CD4-positive, alpha-beta T cell (primary cell): ENCODE results near the gene LEFTY1. TPM values are rescaled to one million over a fixed set of nuclear protein-coding genes. Genes with fewer than 3 reads are reported as not detected.

Source experiments
- ATAC-seq: fragments of 200-7000 bp; cut with Tn5 transposase; one replicate; pipeline ENCODE4 v1.10.0; 2022; ENCODE audit warnings: mild to moderate bottlenecking; ENCODE audit not compliant: poor library complexity
- CTCF ChIA-PET: fragments of 350-600 bp; sonication (Branson Sonifier 250); formaldehyde crosslinking; loops from one replicate; lab custom pipeline; 2021; ENCODE audit warnings: antibody characterized with exemption, inconsistent platforms; lab: Charles Lee
- POLR2A ChIA-PET: fragments of 350-600 bp; sonication (Branson Sonifier 250); formaldehyde crosslinking; loops from one replicate; lab custom pipeline; 2021; ENCODE audit warnings: antibody characterized with exemption, inconsistent platforms; lab: Charles Lee
- DNase-seq, 14 experiments: peaks; one replicate each; pipeline ENCODE4 v3.0.0-alpha.2; 2013 to 2020; ENCODE audit warnings: mixed read lengths in 2 of 14
- H3K27ac ChIP-seq, 2 donors: one replicate each; pipeline versions ENCODE4 v1.5.1 to v1.7.0; 2013; ENCODE audit warnings: low read length in 2 of 2, low read depth in 1 of 2, mild to moderate bottlenecking in 1 of 2
- H3K27me3 ChIP-seq, 2 experiments: 1 replicate in 1 of 2; 2 replicates in 1 of 2; pipeline versions ENCODE4 v1.6.1 to v1.7.0; 2013; ENCODE audit warnings: low read length in 2 of 2, control low read depth in 1 of 2, mild to moderate bottlenecking in 1 of 2, moderate library complexity in 1 of 2; ENCODE audit not compliant: insufficient read depth in 2 of 2, control insufficient read depth in 1 of 2
- H3K36me3 ChIP-seq: one replicate; pipeline ENCODE4 v1.6.1; 2013; ENCODE audit warnings: low read length, control low read depth; ENCODE audit not compliant: insufficient read depth
- H3K4me1 ChIP-seq: one replicate; pipeline ENCODE4 v1.6.1; 2013; ENCODE audit warnings: low read length, control low read depth; ENCODE audit not compliant: insufficient read depth
- H3K4me3 ChIP-seq: one replicate; pipeline ENCODE4 v1.5.1; 2013; ENCODE audit warnings: mild to moderate bottlenecking, low read length, moderate library complexity
- H3K9me3 ChIP-seq, 2 experiments: 1 replicate in 1 of 2; 2 replicates in 1 of 2; pipeline versions ENCODE4 v1.6.1 to v1.7.0; 2013; ENCODE audit warnings: low read length in 2 of 2, mild to moderate bottlenecking in 2 of 2, control low read depth in 1 of 2, moderate library complexity in 1 of 2; ENCODE audit not compliant: control insufficient read depth in 1 of 2, insufficient read depth in 1 of 2
- H3K27ac Mint-ChIP-seq: one replicate; pipeline ENCODE4 v1.8.0; 2020; ENCODE audit warnings: mixed read lengths
- H3K27me3 Mint-ChIP-seq: one replicate; pipeline ENCODE4 v1.8.0; 2021; ENCODE audit warnings: mixed read lengths
- H3K36me3 Mint-ChIP-seq: one replicate; pipeline ENCODE4 v1.8.0; 2021; ENCODE audit warnings: low read depth, mixed read lengths
- H3K4me1 Mint-ChIP-seq: one replicate; pipeline ENCODE4 v1.8.0; 2021; ENCODE audit warnings: low read depth, mixed read lengths
- H3K4me3 Mint-ChIP-seq: one replicate; pipeline ENCODE4 v1.8.0; 2020; ENCODE audit warnings: mild to moderate bottlenecking, mixed read lengths
- H3K9me3 Mint-ChIP-seq: one replicate; pipeline ENCODE4 v1.8.0; 2020; ENCODE audit warnings: mixed read lengths
- intact Hi-C, 2 experiments: fragments of 100-400 bp; cut with DNase I in 1 of 2; cut with micrococcal nuclease in 1 of 2; formaldehyde crosslinking; loops; one replicate each; pipeline versions ENCODE4 v1.15.1 to v1.9.0; 2023 to 2025; cut with DNase I, micrococcal nuclease
- total RNA-seq, 174 experiments: library from RNA in 2 of 174; stranded (reverse) in 2 of 174; gene quantifications; one replicate each; pipeline ENCODE4 v1.2.3 and lab custom pipeline; 2021 to 2026
- TF ChIP-seq, protein P1 (sequence below): fragments of 200-600 bp; IDR thresholded peaks from one replicate; pipeline ENCODE4 v1.8.0; 2022; ENCODE audit warnings: antibody characterized with exemption, mild to moderate bottlenecking

The LEFTY1 gene
- total RNA-seq, 2 experiments from 2014 or later: not detected

- Histone ChIP-seq H3K27me3 (no peaks in the 10 kb centered on the region), H3K27ac (peak overlapping the region; percentile 3 to 11), H3K9me3 (no peaks in the 10 kb centered on the region), H3K4me3 (no peak overlapping the region), H3K4me1 (peaks cover 25% of the 10 kb centered on the region), H3K36me3 (peaks cover 17% of the 10 kb centered on the region)
- Mint-ChIP-seq H3K27ac (peak overlapping the region; percentile 69), H3K9me3 (no peaks in the 10 kb centered on the region), H3K4me1 (peaks cover 37% of the 10 kb centered on the region), H3K36me3 (peaks cover 13% of the 10 kb centered on the region), H3K4me3 (no peak overlapping the region), H3K27me3 (no peaks in the 10 kb centered on the region)
- ATAC-seq (peak; percentile 49), DNase-seq (peak in 4 of 14 experiments; percentile 28 to 45 (median 40))
- POLR2A ChIA-PET: interaction anchor here (0.8 to 5.6 kb wide), 4 partner anchors 24 to 82 kb away, joined by 3 to 23 read pairs (median 5); partner anchors contain the start of genes PYCR2 and SRP9
- TF ChIP-seq, protein P1, sequence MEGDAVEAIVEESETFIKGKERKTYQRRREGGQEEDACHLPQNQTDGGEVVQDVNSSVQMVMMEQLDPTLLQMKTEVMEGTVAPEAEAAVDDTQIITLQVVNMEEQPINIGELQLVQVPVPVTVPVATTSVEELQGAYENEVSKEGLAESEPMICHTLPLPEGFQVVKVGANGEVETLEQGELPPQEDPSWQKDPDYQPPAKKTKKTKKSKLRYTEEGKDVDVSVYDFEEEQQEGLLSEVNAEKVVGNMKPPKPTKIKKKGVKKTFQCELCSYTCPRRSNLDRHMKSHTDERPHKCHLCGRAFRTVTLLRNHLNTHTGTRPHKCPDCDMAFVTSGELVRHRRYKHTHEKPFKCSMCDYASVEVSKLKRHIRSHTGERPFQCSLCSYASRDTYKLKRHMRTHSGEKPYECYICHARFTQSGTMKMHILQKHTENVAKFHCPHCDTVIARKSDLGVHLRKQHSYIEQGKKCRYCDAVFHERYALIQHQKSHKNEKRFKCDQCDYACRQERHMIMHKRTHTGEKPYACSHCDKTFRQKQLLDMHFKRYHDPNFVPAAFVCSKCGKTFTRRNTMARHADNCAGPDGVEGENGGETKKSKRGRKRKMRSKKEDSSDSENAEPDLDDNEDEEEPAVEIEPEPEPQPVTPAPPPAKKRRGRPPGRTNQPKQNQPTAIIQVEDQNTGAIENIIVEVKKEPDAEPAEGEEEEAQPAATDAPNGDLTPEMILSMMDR: no peak
- intact Hi-C loops: loop anchor here in 1 of 2 experiments (5.0 to 10.0 kb wide), 3 partner anchors 70 to 365 kb away; no protein-coding TSS in a partner anchor
- CTCF ChIA-PET: no interaction called here
Observed at GRCh38 chr1:225842074-225842473, 46.9 kb downstream of the LEFTY1 start.

- intact Hi-C loops: loop anchor here in 1 of 2 experiments (5.0 to 10.0 kb wide), 3 partner anchors 68 to 363 kb away; no protein-coding TSS in a partner anchor
- no peak overlapping the region for H3K4me3 ChIP-seq
- Mint-ChIP-seq H3K4me3 (no peak overlapping the region), H3K9me3 (no peaks in the 10 kb centered on the region), H3K36me3 (no peaks in the 10 kb centered on the region), H3K4me1 (peaks cover 36% of the 10 kb centered on the region), H3K27ac (peak overlapping the region; percentile 69), H3K27me3 (no peaks in the 10 kb centered on the region)
- H3K27me3 ChIP-seq: no peaks in the 10 kb centered on the region
- H3K9me3 ChIP-seq: no peaks in the 10 kb centered on the region
- H3K4me1 ChIP-seq: peaks cover 25% of the 10 kb centered on the region
- CTCF ChIA-PET: no interaction called here
- POLR2A ChIA-PET: interaction anchor here (0.6 to 5.6 kb wide), 9 partner anchors 9 to 65 kb away, joined by 3 to 23 read pairs (median 3); partner anchors contain the start of genes LEFTY1 and SRP9
- peaks cover 3% of the 10 kb centered on the region for H3K36me3 ChIP-seq
- ATAC-seq: no peak
- no peak overlapping the region for H3K27ac ChIP-seq
- TF ChIP-seq, protein P1: no peak
- DNase-seq: no peak
Observed at GRCh38 chr1:225840713-225841112, 48.2 kb downstream of the LEFTY1 start.

GRCh38 chr1:225840223-225840610 is 48.7 kb downstream of the LEFTY1 start:
- Histone ChIP-seq H3K4me1 (peaks cover 25% of the 10 kb centered on the region), H3K27ac (no peak overlapping the region), H3K4me3 (no peak overlapping the region), H3K36me3 (no peaks in the 10 kb centered on the region), H3K9me3 (no peaks in the 10 kb centered on the region), H3K27me3 (no peaks in the 10 kb centered on the region)
- intact Hi-C loops: loop anchor here in 1 of 2 experiments (5.0 to 10.0 kb wide), 3 partner anchors 68 to 363 kb away; no protein-coding TSS in a partner anchor
- POLR2A ChIA-PET: interaction anchor here (0.7 to 5.6 kb wide), 8 partner anchors 10 to 145 kb away, joined by 3 to 23 read pairs (median 3); partner anchors contain the start of genes LEFTY1 and SRP9
- DNase-seq (no peak), ATAC-seq (no peak)
- no peaks in the 10 kb centered on the region for H3K9me3 Mint-ChIP-seq
- H3K27ac Mint-ChIP-seq: peak overlapping the region; percentile 69
- peaks cover 36% of the 10 kb centered on the region for H3K4me1 Mint-ChIP-seq
- CTCF ChIA-PET: no interaction called here
- no peaks in the 10 kb centered on the region for H3K27me3 Mint-ChIP-seq
- no peak overlapping the region for H3K4me3 Mint-ChIP-seq
- TF ChIP-seq, protein P1: no peak
- no peaks in the 10 kb centered on the region for H3K36me3 Mint-ChIP-seq
